Epithelial cell of esophagus (primary cell): Measurements from ENCODE around the gene ENOX1.

Experiments
- DNase-seq: peaks from one replicate; pipeline ENCODE4 v3.0.0; 2010; ENCODE audit warnings: low read depth
- H3K4me3 ChIP-seq: 2 replicates; pipeline ENCODE4 v1.5.1; 2011; ENCODE audit warnings: mild to moderate bottlenecking, low read length, control low read depth
- CTCF ChIP-seq: IDR thresholded peaks from 2 replicates; pipeline ENCODE4 v1.5.1; 2011; ENCODE audit warnings: low read depth, mild to moderate bottlenecking, low read length, control low read depth, inconsistent platforms; ENCODE audit not compliant: insufficient read depth; ENCODE audit errors: missing control alignments

Gene ENOX1

DNA sequence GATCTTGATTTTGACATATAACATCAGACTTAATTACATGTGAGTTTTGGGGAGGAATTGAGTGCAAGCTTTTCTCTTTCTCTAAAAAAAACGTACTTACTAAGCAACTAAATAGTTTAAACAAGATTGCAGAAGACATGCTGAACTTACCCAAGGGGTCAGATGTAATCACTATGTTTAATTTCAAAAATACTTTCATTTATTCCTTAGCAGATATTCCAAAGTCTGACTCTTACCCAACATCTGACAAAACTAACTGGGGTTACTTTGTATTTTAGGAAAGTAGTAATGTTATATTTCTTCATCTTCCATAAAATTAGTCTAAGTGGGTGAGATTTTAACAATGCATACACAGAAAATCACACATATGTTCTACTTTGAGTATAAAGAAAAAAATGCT lies 493.2 kb downstream of the ENOX1 start:
- no peak for TF ChIP-seq CTCF
- H3K4me3 ChIP-seq, result no peak overlapping the region
- DNase-seq, result no peak

GRCh38 chr13:43293008-43293407 lies 493.8 kb downstream of the ENOX1 start:
- DNase-seq, result no peak
- no peak overlapping the region for H3K4me3 ChIP-seq
- TF ChIP-seq CTCF, result no peak

- no peak for TF ChIP-seq CTCF
- no peak overlapping the region for H3K4me3 ChIP-seq
- DNase-seq, result no peak
Measured at GRCh38 chr13:43291287-43292060, 495.3 kb downstream of the ENOX1 start.

GRCh38 chr13:43289470-43290255 lies 497.1 kb downstream of the ENOX1 start:
- H3K4me3 ChIP-seq, result no peak overlapping the region
- DNase-seq, result no peak
- TF ChIP-seq CTCF, result no peak

DNA sequence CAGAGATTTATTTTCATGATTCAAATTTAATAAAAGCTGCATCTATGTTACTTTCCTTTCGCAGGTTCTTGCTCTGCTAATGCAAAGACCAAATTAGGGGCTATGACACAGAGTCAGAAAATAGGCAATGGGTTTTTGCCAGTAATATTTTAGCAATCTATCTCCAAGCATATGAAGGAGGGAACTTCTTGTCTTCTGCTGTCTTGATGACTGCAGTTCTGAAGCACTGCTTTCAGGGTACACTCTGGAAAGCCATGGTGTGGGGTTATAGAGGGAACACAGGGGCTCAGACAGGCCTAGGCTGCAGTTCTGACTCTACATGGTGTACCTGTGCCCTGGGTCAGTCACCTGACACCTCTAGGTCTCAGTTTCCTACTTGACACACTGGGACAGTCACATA lies 500.0 kb downstream of the ENOX1 start:
- no peak for TF ChIP-seq CTCF

GRCh38 chr13:43285933-43286597 lies 500.7 kb downstream of the ENOX1 start:
- no peak overlapping the region for H3K4me3 ChIP-seq
- no peak for DNase-seq
- no peak for TF ChIP-seq CTCF

More for the DNA sequence above, 500.0 kb downstream of the ENOX1 start:
- no peak for DNase-seq
- H3K4me3 ChIP-seq, result no peak overlapping the region
